HFFc6 (cell line): ENCODE results near the gene FARS2. TPM values are rescaled to one million over a fixed set of nuclear protein-coding genes. Genes with fewer than 3 reads are reported as not detected.

Experiments used
- DNase-seq: peaks from one replicate; pipeline ENCODE4 v3.0.0-alpha.2; 2018
- H3K27ac Mint-ChIP-seq: 2 replicates; pipeline ENCODE4 v1.8.0; 2020; ENCODE audit warnings: mild to moderate bottlenecking, mixed read lengths
- H3K27me3 Mint-ChIP-seq: 2 replicates; pipeline ENCODE4 v1.8.0; 2021; ENCODE audit warnings: mild to moderate bottlenecking, moderate library complexity, mixed read lengths; ENCODE audit not compliant: insufficient read depth
- H3K36me3 Mint-ChIP-seq: 2 replicates; pipeline ENCODE4 v1.8.0; 2021; ENCODE audit warnings: low read depth, mixed read lengths
- H3K4me1 Mint-ChIP-seq: 2 replicates; pipeline ENCODE4 v1.8.0; 2020; ENCODE audit warnings: low read depth, mixed read lengths
- H3K4me3 Mint-ChIP-seq: 2 replicates; pipeline ENCODE4 v1.8.0; 2020; ENCODE audit warnings: mild to moderate bottlenecking, moderate library complexity, mixed read lengths
- H3K9me3 Mint-ChIP-seq: 2 replicates; pipeline ENCODE4 v1.8.0; 2020; ENCODE audit warnings: mild to moderate bottlenecking, mixed read lengths
- total RNA-seq, 6 experiments: library from RNA; stranded (reverse); fragmentation: NEBNext Ultra II Directional; extraction: Animal tissue kit (Norgen Biotek cat#: 25700); gene quantifications; 2 replicates in 1 of 6; 3 replicates in 5 of 6; pipeline ENCODE4 v1.2.3, GENCODE V29; 2021
- TF ChIP-seq, protein P1 (sequence below): fragments of 200-600 bp; sonication (generic); IDR thresholded peaks from 2 replicates; pipeline ENCODE4 v1.5.0; 2021; ENCODE audit warnings: antibody characterized with exemption, mild to moderate bottlenecking

Gene FARS2
- total RNA-seq, 6 experiments from 2014 or later = 11.5 to 16.4 (median 13.1) TPM

DNA sequence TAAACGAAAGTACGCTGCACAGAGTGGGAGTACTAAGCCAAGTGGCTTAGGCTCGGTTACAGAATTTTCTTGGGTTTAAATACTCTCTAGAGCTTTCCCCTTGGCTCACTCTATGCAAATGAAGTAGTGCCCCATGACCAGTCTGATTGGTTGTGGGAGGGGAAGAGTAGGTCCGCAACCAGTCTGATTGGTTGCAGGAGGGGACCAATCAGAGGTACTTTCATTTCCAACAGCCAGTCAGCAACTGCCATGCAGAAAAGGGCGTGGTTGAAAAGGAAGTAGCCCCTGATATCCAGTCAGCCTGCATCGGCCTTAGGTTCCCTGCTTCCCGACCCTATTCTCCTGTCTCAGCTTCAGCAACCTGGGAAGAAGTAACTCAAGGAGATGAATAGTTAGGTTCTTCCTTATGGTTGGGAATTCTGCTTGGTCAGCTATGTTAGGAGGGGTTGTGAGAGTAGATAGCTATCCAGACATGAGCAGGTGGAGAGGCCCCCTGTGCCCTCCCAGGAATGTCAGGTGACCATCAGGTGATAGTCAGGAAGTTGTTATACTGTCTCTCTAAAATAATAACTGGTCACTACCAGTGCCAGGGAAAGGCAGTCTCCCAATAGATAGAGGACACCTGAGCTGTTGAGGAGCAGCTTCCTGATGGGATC lies 57.4 kb downstream of the FARS2 start:
- H3K27ac Mint-ChIP-seq = no peak overlapping the region
- TF ChIP-seq, protein P1, sequence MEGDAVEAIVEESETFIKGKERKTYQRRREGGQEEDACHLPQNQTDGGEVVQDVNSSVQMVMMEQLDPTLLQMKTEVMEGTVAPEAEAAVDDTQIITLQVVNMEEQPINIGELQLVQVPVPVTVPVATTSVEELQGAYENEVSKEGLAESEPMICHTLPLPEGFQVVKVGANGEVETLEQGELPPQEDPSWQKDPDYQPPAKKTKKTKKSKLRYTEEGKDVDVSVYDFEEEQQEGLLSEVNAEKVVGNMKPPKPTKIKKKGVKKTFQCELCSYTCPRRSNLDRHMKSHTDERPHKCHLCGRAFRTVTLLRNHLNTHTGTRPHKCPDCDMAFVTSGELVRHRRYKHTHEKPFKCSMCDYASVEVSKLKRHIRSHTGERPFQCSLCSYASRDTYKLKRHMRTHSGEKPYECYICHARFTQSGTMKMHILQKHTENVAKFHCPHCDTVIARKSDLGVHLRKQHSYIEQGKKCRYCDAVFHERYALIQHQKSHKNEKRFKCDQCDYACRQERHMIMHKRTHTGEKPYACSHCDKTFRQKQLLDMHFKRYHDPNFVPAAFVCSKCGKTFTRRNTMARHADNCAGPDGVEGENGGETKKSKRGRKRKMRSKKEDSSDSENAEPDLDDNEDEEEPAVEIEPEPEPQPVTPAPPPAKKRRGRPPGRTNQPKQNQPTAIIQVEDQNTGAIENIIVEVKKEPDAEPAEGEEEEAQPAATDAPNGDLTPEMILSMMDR = no peak
- peaks cover 12% of the 10 kb centered on the region for H3K4me1 Mint-ChIP-seq
- no peak overlapping the region for H3K4me3 Mint-ChIP-seq
- no peak for DNase-seq
- no peaks in the 10 kb centered on the region; the same call in 1 of the 2 replicates for H3K27me3 Mint-ChIP-seq
- H3K9me3 Mint-ChIP-seq = no peaks in the 10 kb centered on the region
- peaks cover 4% of the 10 kb centered on the region for H3K36me3 Mint-ChIP-seq

DNA sequence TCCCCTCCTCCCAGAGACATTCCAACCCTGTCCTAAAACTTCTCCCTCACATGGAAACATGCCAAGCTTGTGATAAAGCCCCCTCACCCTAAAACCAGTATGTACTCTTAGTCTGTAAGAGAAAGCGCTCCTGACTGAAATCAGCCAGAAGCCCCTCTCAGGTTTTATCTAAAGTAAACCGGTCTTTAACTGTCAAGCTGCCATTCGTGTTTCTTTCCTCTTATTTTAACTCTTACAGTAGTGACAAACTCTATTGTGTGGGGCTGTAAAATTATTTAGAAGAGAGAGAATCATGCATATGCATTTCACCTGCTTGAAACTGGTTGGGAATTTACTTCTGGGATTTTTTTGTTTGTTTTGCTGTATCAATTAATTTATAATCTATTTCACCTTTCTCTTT lies 62.7 kb downstream of the FARS2 start:
- no peaks in the 10 kb centered on the region for H3K4me1 Mint-ChIP-seq
- H3K4me3 Mint-ChIP-seq = no peak overlapping the region
- H3K36me3 Mint-ChIP-seq = peaks cover 13% of the 10 kb centered on the region
- no peaks in the 10 kb centered on the region for H3K9me3 Mint-ChIP-seq
- DNase-seq = no peak
- H3K27me3 Mint-ChIP-seq = no peaks in the 10 kb centered on the region
- TF ChIP-seq, protein P1 = no peak
- H3K27ac Mint-ChIP-seq = no peak overlapping the region

DNA sequence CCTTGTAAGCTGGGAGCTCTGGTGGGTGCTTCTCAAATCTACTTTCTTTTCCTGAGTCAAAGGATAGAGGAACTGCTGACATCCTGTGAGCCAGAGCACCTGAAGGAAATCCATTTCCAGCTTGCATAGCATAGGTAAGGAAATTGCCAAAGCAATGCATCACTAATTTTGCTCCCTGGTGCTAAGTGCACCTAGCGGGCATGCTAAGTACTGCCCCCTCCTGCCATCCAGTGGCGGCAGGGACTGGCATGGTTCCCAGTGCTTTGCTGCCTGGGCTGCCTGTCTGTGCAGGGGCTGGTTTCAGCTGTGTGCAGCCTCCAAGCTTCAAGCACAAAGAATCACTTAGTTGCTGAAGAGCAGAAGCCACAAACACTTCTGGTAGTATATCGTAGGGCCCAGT lies 63.9 kb downstream of the FARS2 start:
- no peak overlapping the region for H3K4me3 Mint-ChIP-seq
- H3K4me1 Mint-ChIP-seq = no peaks in the 10 kb centered on the region
- H3K27ac Mint-ChIP-seq = no peak overlapping the region
- H3K36me3 Mint-ChIP-seq = peaks cover 13% of the 10 kb centered on the region
- DNase-seq = no peak
- no peaks in the 10 kb centered on the region for H3K9me3 Mint-ChIP-seq
- TF ChIP-seq, protein P1 = no peak
- no peaks in the 10 kb centered on the region for H3K27me3 Mint-ChIP-seq

DNA sequence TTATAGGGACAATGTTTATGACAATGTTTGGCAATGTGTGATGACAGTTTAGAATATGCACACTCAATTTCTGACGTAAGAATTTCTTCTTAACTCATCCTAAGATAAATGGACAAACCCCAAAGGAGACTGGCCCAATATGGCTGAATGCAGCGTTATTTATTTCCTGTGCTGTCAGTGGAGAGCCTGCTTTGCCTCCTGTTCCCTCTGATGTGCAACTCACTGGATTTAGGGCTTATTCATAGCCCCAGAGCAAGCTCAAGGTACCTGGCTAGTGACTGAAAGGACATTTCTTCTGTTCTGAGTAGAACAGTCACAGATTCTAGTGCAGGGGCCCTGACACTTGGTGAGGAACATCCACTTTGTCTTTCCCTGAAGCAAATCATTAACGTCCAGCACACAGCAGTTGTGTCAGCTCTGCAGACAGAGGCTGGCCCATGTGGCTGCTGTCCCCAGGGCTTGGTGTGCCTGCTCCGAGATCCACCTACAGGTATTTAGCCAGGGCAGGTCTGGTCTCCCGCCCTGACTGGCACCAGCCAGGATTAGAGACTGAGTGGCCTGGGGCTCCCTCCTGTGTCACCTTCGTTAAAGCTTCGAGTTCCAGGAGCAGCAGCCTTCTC lies 64.8 kb downstream of the FARS2 start:
- Mint-ChIP-seq H3K9me3 (no peaks in the 10 kb centered on the region), H3K36me3 (peaks cover 13% of the 10 kb centered on the region), H3K4me1 (no peaks in the 10 kb centered on the region), H3K4me3 (no peak overlapping the region), H3K27me3 (no peaks in the 10 kb centered on the region; the same call in 1 of the 2 replicates), H3K27ac (no peak overlapping the region)
- TF ChIP-seq, protein P1 = no peak
- no peak for DNase-seq

DNA sequence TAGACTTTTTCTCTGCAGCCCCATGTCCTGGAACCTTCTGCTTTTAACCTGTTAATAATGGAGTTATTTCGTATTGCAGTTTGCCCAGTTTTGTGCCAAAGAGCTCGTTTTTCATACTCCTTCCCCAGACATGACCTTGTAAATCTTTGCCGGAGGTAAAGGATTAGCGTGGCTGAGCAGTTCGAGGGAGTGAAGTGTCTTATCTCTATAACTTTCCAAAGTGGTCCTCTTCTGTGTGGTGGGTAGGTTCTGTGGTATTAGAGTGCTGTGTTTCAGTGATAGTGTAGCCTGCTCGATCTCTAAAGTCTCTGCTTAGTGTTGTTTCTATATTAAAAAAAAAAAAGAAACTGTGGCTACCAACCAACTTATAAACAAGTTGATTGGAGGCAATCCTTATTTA lies 67.5 kb downstream of the FARS2 start:
- Mint-ChIP-seq H3K4me1 (peaks cover 5% of the 10 kb centered on the region), H3K27ac (no peak overlapping the region), H3K27me3 (no peaks in the 10 kb centered on the region; the same call in 1 of the 2 replicates), H3K36me3 (peaks cover 8% of the 10 kb centered on the region), H3K4me3 (no peak overlapping the region), H3K9me3 (no peaks in the 10 kb centered on the region)
- TF ChIP-seq, protein P1 = no peak
- DNase-seq = no peak
